Upper lobe of left lung (tissue), 6 donors: ENCODE results near the gene CKAP4. TPM values are rescaled to one million over a fixed set of nuclear protein-coding genes. Genes with fewer than 3 reads are reported as not detected.

ENCODE experiments used
- ATAC-seq, 2 donors: fragments of 200-7000 bp; cut with Tn5 transposase; one replicate each; pipeline ENCODE4 v1.9.1; 2022; ENCODE audit warnings: mild to moderate bottlenecking in 2 of 2, moderate library complexity in 2 of 2; ENCODE audit not compliant: low FRiP score in 2 of 2
- DNase-seq, 2 donors: peaks; one replicate each; pipeline ENCODE4 v3.0.0-alpha.2; 2019 to 2020
- H3K27ac ChIP-seq, 4 donors: fragments of 200-600 bp; sonication (generic); one replicate each; pipeline ENCODE4 v1.5.1; 2016 to 2019
- H3K27me3 ChIP-seq, 4 donors: fragments of 200-600 bp; sonication (generic); one replicate each; pipeline ENCODE4 v1.5.1; 2017 to 2019
- H3K36me3 ChIP-seq, 4 donors: fragments of 200-600 bp; sonication (generic); one replicate each; pipeline ENCODE4 v1.5.1; 2016 to 2019
- H3K4me1 ChIP-seq, 4 donors: fragments of 200-600 bp; sonication (generic); one replicate each; pipeline ENCODE4 v1.5.1; 2018 to 2019
- H3K4me3 ChIP-seq, 4 donors: fragments of 200-600 bp; sonication (generic); one replicate each; pipeline ENCODE4 v1.5.1; 2017 to 2019; ENCODE audit warnings: mild to moderate bottlenecking in 2 of 4, moderate library complexity in 1 of 4
- H3K9me3 ChIP-seq, 4 donors: fragments of 200-600 bp; sonication (generic); one replicate each; pipeline ENCODE4 v1.5.1; 2018 to 2019
- CTCF ChIP-seq, 6 experiments: fragments of 450-650 bp in 4 of 6; fragments of 200-600 bp in 2 of 6; sonication (generic) in 2 of 6; IDR thresholded peaks; one replicate each; pipeline ENCODE4 v1.5.1; 2016 to 2019; ENCODE audit warnings: antibody characterized with exemption in 6 of 6
- EP300 ChIP-seq, 4 donors: sonication (generic); formaldehyde crosslinking; IDR thresholded peaks; one replicate each; pipeline ENCODE4 v1.5.1; 2017; ENCODE audit warnings: antibody characterized with exemption in 4 of 4, control low read depth in 2 of 4
- POLR2A ChIP-seq, 4 donors: fragments of 450-650 bp; IDR thresholded peaks; one replicate each; pipeline ENCODE4 v1.5.1; 2016 to 2017; ENCODE audit warnings: antibody characterized with exemption in 4 of 4, mild to moderate bottlenecking in 2 of 4
- POLR2AphosphoS5 ChIP-seq, 2 donors: sonication (generic); formaldehyde crosslinking; IDR thresholded peaks; one replicate each; pipeline ENCODE4 v1.5.1; 2017; ENCODE audit warnings: antibody characterized with exemption in 2 of 2
- WGBS, 2 donors: methylation state at CpG; one replicate each; pipeline ENCODE4 v1.1.5; 2017 to 2018; 5-methylcytosine and 5-hydroxymethylcytosine counted together
- total RNA-seq, 6 donors: library from RNA; depleted of rRNA in 4 of 6; stranded (reverse); fragments of >200 nt in 4 of 6; gene quantifications; one replicate each; pipeline versions ENCODE4 v1.1.0 to v1.2.1, GENCODE V29; 2016 to 2021
- donor health status: DM: no; HTN: no; CAD: no; lungs with moderate emphysema.
- donor health status: DM: no; HTN: yes; CAD: no; lungs with severe emphysema.

Gene CKAP4
- total RNA-seq, 6 donors from 2014 or later: 16.8 to 70.8 (median 44.5) TPM

GRCh38 chr12:106243620-106244019, 4.2 kb downstream of the CKAP4 start:
- peaks cover 7 to 28% (median 20%) of the 10 kb centered on the region in 4 donors for H3K36me3 ChIP-seq
- DNase-seq: no peak
- no peaks in the 10 kb centered on the region for H3K9me3 ChIP-seq
- no peak for ATAC-seq
- H3K27me3 ChIP-seq: no peaks in the 10 kb centered on the region
- no peak for TF ChIP-seq POLR2A (IDR thresholded peaks at IDR 0.05)
- peaks cover 18 to 33% (median 25%) of the 10 kb centered on the region in 4 donors for H3K4me1 ChIP-seq
- H3K27ac ChIP-seq: no peak overlapping the region
- H3K4me3 ChIP-seq: no peak overlapping the region

GRCh38 chr12:106240821-106241220, 7.0 kb downstream of the CKAP4 start:
- H3K4me3 ChIP-seq: no peak overlapping the region
- peaks cover 7 to 42% (median 26%) of the 10 kb centered on the region in 4 donors for H3K36me3 ChIP-seq
- DNase-seq (no peak), ATAC-seq (no peak)
- peaks cover 7 to 19% (median 11%) of the 10 kb centered on the region in 4 donors for H3K4me1 ChIP-seq
- no peaks in the 10 kb centered on the region for H3K9me3 ChIP-seq
- TF ChIP-seq EP300 (IDR thresholded peaks at IDR 0.05) (no peak), CTCF (IDR thresholded peaks at IDR 0.05) (no peak), POLR2AphosphoS5 (IDR thresholded peaks at IDR 0.05) (no peak), POLR2A (IDR thresholded peaks at IDR 0.05) (no peak)
- no peaks in the 10 kb centered on the region for H3K27me3 ChIP-seq
- no peak overlapping the region for H3K27ac ChIP-seq

- WGBS, 2 donors: 95 to 96% methylated on average over 12 of the region's 12 CpGs
- DNase-seq (no peak), ATAC-seq (no peak)
- H3K9me3 ChIP-seq: no peaks in the 10 kb centered on the region
- peaks cover 1 to 11% (median 5%) of the 10 kb centered on the region in 4 donors for H3K4me1 ChIP-seq
- H3K36me3 ChIP-seq: peaks cover 7 to 42% (median 26%) of the 10 kb centered on the region in 4 donors
- H3K4me3 ChIP-seq: no peak overlapping the region
- no peak overlapping the region for H3K27ac ChIP-seq
- TF ChIP-seq POLR2AphosphoS5 (IDR thresholded peaks at IDR 0.05) (no peak), EP300 (IDR thresholded peaks at IDR 0.05) (no peak), CTCF (IDR thresholded peaks at IDR 0.05) (no peak), POLR2A (IDR thresholded peaks at IDR 0.05) (no peak)
- H3K27me3 ChIP-seq: no peaks in the 10 kb centered on the region
These were observed 7.9 kb downstream of the CKAP4 start for GRCh38 chr12:106239951-106240335.

GRCh38 chr12:106239241-106239950, 8.4 kb downstream of the CKAP4 start:
- peaks cover 7 to 42% (median 26%) of the 10 kb centered on the region in 4 donors for H3K36me3 ChIP-seq
- H3K4me1 ChIP-seq: peaks cover 0 to 5% (median 2%) of the 10 kb centered on the region in 4 donors
- no peaks in the 10 kb centered on the region for H3K27me3 ChIP-seq
- no peak overlapping the region for H3K4me3 ChIP-seq
- TF ChIP-seq EP300 (IDR thresholded peaks at IDR 0.05) (no peak), POLR2A (IDR thresholded peaks at IDR 0.05) (no peak), POLR2AphosphoS5 (IDR thresholded peaks at IDR 0.05) (no peak), CTCF (IDR thresholded peaks at IDR 0.05) (no peak)
- peak in 1 of 2 donors; percentile 21 for ATAC-seq
- no peaks in the 10 kb centered on the region for H3K9me3 ChIP-seq
- peak in 1 of 2 donors; percentile 71 for DNase-seq
- WGBS, 2 donors: 85 to 93% methylated on average over 6 to 29 of the region's 37 CpGs
- no peak overlapping the region for H3K27ac ChIP-seq

GRCh38 chr12:106238146-106238545, 9.7 kb downstream of the CKAP4 start:
- DNase-seq: no peak
- WGBS, 2 donors: 83 to 91% methylated on average over 11 of the region's 11 CpGs
- Histone ChIP-seq H3K36me3 (peaks cover 7 to 38% (median 26%) of the 10 kb centered on the region in 4 donors), H3K4me3 (no peak overlapping the region), H3K27ac (no peak overlapping the region), H3K4me1 (peaks cover 0 to 3% (median 0%) of the 10 kb centered on the region in 4 donors), H3K27me3 (no peaks in the 10 kb centered on the region), H3K9me3 (no peaks in the 10 kb centered on the region)
- TF ChIP-seq EP300 (IDR thresholded peaks at IDR 0.05) (no peak), POLR2AphosphoS5 (IDR thresholded peaks at IDR 0.05) (no peak), POLR2A (IDR thresholded peaks at IDR 0.05) (no peak), CTCF (IDR thresholded peaks at IDR 0.05) (no peak)
- ATAC-seq: no peak
